ENCODE results near the gene DNAJB13.

DNAJB13 gene

DNA sequence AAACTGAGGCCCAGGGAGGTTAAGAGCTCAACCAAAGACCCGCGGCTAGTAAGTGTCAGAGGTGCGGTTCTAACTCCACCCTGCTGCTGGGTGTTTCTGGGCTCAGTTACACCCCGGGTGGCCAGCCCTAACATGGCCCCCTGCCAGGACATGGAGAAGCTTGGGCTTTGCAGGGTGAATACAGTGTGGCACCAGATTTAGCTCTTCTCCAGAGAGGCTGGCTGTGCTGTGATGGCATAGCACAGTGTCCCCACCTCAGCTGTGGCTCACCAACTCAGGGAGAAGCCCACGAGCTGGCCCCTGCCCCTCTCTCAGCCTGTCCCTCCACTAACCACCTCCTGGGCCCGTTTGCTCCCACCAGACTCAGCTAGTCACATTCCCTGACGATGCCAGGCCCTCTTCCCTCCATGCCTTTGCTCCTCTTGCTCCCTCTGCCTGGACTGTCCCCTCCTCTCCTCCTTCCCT lies 51.0 kb downstream of the DNAJB13 start:
- DNase-seq = no peak

DNA sequence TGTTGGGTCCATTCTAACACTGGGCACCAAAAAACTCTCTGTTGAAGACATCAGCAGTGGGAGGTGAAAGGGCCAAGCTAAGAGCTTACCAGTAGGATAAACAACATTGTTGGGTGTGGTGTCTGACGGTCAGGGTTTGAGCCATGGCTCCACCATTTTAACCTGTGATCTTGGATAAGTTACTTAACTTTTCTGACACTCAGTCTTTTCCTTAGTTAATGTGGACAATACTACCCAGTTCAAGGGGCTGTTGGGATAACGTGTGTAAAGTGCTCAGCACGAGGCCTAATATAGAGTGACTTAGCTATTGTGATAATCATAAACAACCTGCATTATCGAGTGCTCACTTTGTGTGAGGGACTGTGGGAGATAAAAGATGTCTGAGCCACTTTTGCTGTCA lies 52.0 kb downstream of the DNAJB13 start:
- no peak for DNase-seq

DNA sequence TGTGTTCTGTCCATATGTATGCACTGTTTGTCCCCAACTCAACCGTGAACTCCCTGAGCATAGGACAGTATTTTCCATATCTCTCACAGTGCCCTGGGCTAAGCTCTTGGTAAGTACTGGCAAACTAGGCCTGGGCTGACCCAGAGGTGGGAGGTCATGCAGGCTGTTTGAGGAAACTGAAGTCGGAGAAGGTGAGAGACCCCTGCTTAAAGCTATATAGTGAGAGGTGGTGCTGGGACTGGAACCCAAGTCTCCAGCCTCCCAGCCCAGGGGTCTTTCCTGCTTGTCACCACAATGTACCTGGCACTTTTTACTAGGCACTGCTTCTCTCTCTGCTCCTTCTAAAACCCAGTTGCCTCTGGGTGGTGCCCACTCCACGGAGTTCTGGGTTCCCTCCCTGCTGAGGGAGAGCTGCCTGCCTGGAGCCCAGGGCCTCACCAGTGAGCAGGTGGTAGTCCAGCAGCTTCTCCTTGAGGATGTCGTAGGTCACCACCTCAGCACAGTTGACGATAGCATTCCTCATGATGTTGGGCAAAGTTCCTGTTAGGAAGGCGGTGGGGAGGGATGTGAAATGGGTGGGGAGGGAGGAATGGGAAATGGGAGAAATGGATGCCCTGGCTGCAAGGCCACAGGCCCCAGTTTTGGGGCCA lies 53.3 kb downstream of the DNAJB13 start:
- DNase-seq = no peak

DNA sequence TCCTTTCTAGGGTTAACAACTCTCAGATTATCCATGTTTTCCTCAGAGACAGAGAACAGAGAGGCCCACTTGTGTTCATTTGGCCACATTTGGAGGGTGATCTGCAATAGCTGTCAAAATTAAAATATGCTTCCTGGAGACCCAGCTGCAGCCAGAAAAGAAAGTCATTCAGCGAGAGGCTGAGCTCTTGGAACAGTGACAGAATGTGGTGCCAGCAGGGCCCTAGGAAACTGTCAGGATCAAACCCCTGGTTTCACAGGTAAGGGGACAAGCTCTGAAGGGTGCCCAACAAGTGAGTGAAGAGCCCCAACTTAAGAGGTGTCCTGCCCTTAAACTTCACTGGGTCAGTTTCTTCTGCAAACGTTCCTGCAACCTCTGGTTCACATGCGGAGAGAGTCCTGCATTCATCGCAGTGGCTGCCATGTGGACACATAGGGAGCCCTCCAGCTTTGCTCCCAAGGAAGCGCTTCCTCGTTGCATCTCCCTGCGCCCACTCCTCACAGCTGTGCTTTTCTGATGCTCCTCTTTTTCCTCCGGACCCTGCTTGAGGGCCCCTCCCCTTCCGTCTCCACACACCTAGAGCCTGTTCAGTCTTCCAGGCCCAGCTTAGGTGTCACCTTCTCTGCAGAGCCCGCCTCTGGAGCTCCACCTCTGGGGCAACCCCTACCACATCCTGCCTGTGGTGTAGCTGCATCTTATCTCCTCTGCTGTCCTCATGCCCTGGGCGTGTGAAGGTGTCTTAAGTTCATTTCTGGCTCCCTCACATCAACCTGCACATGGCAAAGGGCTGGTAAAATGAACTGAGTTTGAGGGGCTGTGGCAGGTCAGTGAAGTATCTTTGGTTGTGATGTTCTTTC lies 54.2 kb downstream of the DNAJB13 start:
- no peak for DNase-seq

DNA sequence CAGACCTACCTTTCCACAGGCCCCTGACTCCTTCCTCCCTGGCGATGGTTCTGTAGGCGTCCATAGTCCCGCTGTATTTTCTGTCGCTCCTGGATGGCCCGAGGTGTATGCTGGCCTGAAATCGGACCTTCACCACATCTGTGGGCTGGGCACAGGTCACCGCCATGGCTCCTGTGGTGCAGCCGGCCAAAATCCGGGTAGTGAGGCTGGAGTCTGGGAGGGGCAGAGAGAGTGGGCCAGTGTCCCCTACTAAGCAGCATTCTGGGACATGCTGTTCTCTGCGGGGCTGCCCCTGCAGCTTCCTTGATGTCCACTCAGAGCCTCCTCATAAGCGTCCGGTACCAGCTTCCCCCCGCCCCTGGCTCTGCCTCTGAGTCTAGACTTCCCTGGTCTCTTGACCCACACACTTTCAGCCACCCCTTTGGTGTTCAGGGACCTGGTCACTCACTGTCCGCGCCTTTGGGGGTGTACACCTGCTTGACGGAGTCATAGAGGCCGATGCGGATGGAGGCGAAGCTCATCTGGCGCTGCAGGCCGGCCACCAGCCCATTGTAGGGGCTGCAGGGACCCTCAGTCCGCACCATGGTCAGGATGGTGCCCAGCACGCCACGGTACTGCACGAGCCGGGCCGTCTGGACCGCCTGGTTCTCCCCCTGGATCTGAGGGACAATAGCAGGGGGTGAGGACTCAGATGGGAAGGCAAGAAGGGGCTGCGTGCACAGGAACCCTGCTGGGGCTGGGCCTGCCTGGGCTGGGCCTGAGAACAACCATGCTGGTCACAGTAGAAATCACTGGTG lies 55.1 kb downstream of the DNAJB13 start:
- DNase-seq = no peak

DNA sequence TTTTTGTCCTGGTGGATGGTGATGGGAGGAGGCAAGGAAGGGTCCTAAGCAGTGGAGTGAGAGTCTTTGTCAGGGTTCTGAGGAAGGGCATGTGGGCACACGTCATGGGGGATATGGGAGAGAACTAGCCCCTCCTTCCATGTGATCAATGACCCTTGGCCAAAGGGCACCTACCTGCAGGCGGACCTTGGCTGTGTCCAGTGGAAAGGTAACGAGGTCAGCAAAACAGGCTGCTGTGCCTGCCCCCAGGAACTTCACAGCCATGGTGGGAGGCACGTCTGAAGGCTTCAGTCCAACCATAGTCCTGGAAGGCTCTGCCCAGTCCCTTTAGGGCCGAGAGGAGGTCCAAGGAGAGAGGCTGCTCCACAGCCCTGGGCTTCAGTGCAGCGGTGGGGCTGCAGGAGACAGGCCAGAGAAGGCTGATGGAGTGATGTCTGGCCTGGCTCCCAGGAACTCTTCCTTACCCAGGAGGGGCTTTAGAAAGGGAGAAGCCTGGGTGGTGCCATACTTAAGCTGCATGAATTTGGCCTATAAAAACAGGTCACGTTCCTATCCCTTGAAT lies 56.0 kb downstream of the DNAJB13 start:
- no peak for DNase-seq

DNA sequence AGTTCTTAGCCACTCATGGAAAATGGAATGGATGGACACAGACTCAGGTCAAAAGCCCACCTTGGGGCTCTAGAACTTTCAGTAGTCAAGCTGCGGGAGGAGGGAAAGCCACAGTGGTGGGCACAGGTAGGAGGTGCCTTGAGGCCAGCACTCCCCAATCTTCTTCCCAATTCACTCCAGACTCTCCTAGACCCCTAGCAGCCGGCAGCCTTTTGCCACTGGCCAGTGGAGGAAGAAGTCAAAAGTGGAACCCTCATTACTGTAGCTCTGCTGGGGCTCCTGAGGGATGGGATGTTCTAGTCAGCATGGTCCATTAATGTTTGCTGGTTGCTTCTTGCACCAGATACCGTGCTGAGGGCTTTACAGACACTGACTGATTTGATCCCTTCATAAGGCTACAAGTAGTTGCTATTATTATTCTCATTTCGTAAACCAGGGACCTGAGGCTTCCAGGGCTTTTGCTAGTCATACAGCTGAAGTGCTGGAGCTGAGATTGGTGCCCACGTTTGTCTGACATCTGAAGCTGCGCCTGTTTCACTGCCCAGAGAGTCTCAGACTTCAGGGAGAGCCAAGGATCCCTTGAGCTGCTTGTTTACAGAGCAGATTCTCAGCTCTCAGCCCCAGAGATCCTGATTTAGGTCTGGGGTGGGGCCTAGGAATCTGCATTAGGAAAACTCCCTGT lies 57.0 kb downstream of the DNAJB13 start:
- DNase-seq = no peak

DNA sequence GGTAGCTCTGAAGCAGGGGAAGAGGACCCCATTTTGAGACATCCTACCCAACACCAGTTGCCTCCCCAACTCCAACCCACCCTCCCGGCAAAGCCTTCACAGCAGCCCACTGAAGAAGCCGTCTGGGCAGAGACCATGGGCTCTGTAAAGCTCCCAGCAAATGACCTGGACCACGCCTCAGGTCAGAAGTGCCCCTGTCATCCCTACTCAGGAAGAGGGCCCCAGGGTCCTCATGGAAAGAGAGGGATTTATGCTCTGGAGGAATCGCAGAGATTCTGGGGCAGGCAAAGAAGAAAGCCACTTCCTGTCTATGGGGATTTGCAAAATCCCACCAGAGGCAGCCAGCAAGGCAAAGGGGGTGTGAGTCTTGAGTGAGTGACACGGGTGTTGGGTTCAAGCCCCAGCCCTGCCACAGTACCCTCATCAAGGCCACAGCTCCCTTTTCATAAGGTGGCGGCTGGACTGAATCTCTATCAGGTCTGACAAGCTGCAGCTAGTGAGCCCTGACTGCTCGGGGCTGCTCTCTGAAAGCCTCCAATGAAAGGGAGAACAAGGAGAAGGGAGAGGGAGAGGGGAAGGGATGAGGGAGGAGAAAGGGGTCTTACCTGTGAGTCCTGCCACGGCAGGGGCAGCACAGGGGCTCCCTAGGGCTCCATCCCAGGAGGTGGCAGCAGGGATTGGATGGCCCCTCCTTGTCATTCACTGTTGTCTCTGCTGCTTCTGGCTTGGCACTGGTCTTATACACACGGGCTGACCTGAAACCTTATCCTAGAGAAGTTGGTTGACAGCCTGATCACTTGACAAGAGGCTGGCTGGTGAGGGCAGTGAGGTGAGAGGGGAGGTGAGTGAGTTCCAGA lies 57.8 kb downstream of the DNAJB13 start, which contains the start of gene UCP3:
Gene UCP3, minus strand, starts transcription at position 713 of the 857 bp plus-strand sequence. CDS start 2,043 bp downstream, outside the sequence.
- DNase-seq = no peak

DNA sequence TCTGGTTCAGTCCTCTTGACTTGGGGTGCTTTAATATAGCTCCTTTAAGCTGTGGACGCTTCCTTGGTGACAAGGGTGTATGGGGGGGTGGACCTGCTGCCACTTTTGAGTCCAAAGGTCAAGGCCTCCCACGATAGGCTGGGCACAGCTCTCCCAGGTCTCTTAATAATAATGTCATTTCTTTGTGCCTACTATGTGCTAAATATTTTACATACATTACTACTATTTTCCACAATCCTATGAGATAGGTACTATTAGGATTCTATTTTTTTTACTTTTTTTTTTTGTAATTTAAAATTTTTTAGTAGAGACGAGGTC lies 58.4 kb downstream of the DNAJB13 start:
- no peak for DNase-seq

DNA sequence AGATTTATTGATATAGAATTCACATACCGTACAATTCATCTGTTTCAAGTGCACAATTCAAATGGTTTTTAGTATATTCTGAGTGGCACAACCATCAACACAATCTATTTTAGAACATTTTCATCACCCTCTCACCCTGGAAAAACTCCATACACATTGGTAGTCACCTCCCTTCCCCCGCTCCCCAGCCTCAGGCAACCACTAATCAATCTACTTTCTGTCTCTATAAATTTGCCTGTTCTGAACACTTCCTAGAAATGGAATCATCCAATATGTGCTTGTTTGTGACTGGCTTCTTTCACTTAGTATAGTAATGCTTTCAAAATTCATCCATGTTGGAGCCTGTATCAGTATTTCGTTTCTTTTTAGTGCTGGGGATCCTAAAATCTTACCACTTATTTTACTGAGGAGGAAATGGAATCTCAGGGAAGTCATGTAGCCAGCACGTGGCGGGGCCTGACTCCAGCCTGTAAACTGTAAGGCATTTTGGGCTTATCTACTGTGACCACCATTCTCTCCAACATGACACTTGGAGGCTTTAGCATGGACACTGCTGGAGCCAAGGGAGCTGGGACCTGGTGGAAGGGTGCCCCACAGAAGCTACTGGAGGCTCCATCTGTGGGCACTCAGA lies 59.0 kb downstream of the DNAJB13 start:
- no peak for DNase-seq

DNA sequence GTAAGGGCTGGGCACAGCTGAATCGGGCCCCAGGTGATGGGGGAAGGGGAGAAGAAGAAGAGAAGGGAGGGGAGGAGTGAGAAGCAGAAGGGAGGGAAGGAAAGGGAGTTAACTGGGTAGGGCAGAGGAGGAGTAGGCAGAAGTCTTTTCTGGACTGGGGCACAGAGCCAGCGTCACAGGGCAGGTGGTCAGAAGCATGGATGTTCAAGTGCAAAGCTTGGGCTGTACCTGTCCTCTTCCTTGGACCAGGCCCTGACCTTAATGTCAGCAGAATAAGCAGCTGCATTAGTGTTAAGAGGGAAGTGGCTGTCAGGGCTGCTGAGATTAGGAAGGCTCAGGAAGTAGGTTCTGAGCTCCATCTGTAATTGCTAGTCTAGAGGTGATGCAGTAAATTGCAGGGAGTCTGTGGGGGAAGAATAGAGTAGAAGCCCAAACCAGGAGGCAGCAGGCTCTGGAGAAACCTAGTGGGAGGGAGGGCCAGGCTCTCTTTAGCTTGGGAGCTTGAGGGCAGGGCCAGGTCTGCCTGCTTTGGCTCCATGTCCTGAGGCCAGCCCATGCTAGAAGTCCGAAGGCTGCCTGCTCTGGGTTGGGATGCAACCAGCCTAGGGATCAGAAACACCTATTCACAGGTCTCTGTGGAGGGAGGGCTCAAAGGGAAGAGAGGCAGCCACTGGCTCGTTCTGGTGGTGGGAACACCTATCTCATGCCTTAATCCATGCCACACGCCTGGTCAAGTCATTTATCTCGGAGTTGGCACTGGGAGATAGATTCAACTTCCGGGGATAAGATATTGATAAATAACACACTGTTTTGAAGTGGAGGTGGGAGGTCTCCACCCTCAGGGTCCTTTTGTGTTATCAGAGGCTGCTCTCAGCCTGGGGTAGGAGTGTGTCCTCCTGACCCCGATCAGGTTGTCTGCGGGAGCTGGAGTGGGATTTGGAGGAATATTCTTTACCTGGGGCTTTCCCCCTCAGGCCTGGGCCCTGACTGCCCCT lies 59.8 kb downstream of the DNAJB13 start:
- no peak for DNase-seq

DNA sequence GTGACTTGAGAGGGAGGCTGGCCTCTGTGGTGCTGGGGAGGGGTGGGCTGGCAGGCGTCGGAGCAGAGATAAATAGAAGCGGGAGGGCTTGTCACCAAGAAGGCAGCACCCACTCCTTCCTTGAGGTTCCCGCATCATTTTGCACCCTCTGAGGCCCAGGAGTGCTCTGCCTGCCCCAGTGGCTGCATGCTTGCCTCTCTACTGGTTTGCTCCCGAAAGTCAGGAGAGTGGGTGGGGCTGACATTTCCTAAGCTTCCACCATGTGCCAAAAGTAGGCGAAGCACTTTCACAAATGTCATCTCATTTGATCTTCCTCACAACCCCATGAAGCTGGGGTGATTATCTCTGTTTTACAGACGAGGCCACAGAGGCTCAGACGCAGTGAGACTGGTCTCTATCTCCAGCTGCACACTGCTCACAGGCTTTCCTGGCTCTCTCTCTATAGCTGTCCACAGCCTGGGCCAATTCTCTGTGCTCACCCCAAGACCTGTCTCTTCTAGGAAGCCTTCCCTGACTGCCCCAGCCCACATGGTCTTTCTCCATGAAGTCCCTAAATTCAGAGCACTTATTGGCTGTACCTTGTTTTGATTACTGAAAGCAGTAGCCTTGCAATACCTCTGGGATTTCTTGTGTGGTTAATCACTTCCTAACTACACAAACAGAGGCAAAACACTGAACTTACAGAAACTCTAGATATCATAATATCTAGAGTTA lies 60.7 kb downstream of the DNAJB13 start:
- DNase-seq = peak in 1 of 2 donors; percentile 45

DNA sequence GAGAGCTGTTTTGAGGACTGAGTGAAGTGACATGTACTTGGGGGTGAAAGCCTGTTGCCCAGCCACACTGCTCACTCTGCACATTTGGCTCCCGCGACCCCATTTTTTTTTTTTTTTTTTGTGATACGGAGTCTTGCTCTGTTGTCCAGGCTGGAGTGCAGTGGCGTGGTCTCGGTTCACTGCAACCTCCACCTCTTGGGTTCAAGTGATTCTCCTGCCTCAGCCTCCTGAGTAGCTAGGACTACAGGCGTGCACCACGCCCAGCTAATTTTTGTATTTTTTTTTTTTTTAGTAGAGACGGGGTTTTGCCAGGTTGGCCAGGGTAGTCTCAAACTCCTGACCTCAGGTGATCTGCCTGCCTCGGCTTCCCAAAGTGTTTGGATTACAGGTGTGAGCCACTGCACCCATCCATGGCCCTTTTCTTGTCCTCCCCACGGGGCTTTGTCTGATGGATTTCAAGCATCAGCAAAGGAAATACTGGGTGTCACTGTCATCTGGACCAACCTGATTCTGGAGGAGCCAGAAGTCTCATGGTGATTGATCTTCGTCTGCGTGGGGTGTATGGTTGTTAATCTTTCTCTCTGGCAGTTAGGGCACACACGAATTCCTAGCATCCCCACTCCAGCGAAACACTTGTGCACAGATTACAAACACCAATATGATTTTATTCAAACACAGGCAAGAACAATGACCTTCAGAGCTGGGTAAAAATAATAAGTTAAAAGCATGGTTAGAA lies 61.4 kb downstream of the DNAJB13 start:
- no peak for DNase-seq

DNA sequence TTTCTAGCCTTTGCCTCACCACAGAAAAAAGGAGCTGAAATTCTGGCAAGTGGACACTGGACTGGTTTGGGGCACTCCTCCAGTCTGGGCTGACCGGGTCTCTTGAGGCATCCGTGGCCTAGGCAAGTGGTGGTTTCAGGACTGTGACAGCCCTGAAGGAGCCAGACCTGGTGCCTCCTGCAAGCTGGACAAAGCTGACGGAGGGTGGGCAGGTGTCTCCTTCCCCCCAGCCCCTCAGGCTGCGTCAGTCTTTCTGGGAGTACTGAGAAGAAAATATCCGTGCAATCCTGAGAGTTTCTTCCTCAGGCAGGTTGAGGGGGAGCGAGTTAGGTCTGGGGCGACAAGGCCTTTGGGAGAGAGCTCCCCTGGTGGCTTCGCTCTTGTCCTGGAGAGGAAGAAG lies 62.3 kb downstream of the DNAJB13 start:
- DNase-seq = no peak

DNA sequence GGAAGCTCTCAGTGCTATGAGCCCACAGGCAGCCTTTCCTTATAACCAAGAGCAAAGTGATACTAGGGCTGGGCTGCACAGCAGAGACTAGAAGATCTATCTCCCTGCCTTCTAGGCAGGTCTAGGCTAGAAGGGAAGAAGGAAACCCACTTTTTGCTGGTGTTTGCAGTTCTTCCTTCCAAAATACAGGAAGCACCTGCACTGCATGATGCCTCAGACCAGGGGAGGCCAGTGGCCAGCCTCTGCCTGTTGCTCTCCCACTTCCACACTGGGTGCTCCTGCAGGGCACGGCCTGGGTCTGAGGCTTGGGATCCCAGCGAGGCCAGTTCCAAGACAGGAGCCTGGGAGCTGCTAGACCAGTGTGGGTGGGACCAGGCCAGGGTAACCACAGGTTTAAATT lies 64.1 kb downstream of the DNAJB13 start:
- no peak for DNase-seq

DNA sequence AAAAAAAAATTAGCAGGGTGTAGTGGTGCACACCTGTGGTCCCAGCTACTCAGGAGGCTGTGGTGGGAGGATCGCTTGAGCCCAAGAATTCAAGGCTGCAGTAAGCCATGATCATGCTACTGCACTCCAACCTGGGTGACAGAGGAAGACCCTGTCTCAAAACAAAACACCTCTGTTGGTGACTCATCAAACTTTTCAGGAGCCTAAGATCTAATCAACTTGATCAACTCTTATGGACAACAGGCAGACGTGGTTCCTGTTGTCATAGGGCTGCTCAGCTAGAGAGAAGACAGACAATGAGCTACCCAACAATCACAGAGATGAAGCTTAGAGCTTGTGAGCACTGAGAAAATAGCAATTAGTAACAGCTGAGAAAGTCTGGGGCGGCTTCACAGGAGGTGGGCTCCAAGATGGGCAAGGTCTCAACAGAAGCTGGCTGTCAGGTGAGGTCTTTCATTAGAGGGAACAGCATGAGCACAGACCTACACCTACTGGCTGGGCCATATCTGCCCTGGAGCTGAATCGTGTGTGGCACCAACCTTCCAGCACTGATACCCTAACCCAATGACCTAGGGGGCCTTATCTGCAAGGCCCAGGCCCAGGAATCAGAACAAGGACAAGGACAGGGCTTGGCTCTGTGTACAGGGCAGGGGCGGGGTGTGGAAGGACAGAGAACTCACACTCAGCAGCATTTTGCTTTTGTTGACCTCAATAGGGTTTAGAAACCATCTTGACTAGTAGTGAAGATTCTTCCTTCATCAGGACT lies 65.3 kb downstream of the DNAJB13 start:
- no peak for DNase-seq

DNA sequence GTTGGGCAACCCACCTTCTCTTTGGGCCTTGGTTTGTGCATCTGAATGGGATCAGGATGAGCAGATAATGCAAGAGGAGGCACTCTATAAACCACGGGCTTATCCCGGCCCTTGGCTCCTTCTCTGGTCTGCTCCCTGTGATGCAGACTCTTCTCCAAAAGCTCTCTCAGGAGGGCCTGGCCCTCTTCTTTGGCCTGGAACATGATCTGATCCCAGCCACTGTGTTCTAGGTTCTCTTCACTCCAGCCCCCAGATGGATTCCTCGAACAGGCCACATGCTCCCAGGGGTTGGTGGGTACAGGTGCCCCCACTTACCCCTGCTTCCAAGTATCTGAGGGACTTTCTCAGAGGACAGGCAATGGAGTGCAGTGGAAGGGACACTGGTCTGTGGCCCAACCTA lies 66.8 kb downstream of the DNAJB13 start:
- DNase-seq = no peak

All from inflammatory macrophage treated with lipopolysaccharide for 1 hour (primary cell).